HUES48 (cell line): Measurements from ENCODE around the gene ABLIM2.

ENCODE experiments used
- H3K27ac ChIP-seq: one replicate; pipeline ENCODE4 v1.7.0; 2013; ENCODE audit warnings: low read depth, low read length, inconsistent platforms
- H3K27me3 ChIP-seq: 2 replicates; pipeline ENCODE4 v1.6.1; 2013; ENCODE audit warnings: mild to moderate bottlenecking, low read length; ENCODE audit not compliant: control insufficient read depth, insufficient read depth
- H3K36me3 ChIP-seq: 2 replicates; pipeline ENCODE4 v1.6.1; 2013; ENCODE audit warnings: low read length; ENCODE audit not compliant: control insufficient read depth, insufficient read depth
- H3K4me1 ChIP-seq: 2 replicates; pipeline ENCODE4 v1.6.1; 2013; ENCODE audit warnings: mild to moderate bottlenecking, low read length; ENCODE audit not compliant: control insufficient read depth, insufficient read depth
- H3K4me3 ChIP-seq: 2 replicates; pipeline ENCODE4 v1.5.1; 2013; ENCODE audit warnings: mild to moderate bottlenecking, low read depth, low read length
- H3K9ac ChIP-seq: 2 replicates; pipeline ENCODE4 v1.6.1; 2013; ENCODE audit warnings: mild to moderate bottlenecking, low read depth, low read length, moderate library complexity
- H3K9me3 ChIP-seq: 2 replicates; pipeline ENCODE4 v1.6.1; 2013; ENCODE audit warnings: low read length; ENCODE audit not compliant: control insufficient read depth, insufficient read depth

The ABLIM2 gene

DNA sequence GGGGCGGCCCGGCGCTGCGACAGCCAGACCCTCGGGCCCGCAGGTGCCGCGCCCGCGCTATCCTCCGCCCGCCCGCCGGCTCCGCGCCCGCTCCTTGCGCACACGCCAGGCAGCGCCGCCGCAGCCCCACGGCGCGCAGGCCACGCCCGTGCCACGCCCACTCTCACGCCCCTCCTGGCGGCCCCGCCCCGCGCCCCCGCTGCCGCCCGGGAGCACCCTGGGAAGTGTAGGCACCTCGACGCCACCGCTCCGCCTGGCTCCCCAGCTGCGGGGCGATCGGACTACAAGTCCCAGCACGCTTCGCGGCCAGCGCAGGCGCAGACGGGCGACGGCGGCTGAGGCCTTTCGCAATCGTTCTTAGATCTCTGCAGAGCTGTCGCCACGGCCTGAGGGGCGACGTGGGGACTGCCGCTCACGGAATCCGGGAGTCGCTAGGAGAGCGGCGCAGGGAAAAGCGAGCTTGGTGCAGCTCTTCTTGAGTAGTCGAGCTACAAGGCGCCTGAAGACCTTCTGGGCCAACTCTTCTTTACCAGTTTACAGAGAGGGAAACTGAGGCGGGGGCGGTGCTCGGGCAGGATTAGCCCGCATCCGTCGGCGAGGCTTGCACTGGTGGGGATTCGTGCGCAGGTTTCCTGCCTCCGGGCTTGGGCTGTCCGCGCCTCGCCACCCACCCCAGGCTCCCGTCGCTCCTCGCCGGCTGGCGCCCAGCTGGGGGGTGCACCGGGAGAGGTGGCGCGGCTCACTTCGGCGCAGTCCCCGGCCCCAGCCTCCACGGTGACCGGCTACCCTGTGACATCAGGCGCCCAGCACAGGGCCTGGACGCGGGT lies at the start of gene ABLIM2:
Gene ABLIM2, minus strand, starts transcription at position 104 of the 827 bp plus-strand sequence. CDS start 124 bp downstream, outside the sequence.
- peak within 1 kb of the TSS; percentile 91 for H3K4me3 ChIP-seq
- no peaks in the 10 kb centered on the region for H3K36me3 ChIP-seq
- no peaks in the 10 kb centered on the region for H3K9me3 ChIP-seq
- no peak within 1 kb of the TSS for H3K27ac ChIP-seq
- H3K9ac ChIP-seq: no peak within 1 kb of the TSS
- peaks cover 40% of the 10 kb centered on the region for H3K27me3 ChIP-seq
- no peaks in the 10 kb centered on the region; the same call in 1 of the 2 replicates for H3K4me1 ChIP-seq

GRCh38 chr4:8207314-8207713 lies 48.7 kb upstream of the ABLIM2 start:
- no peak overlapping the region for H3K27ac ChIP-seq
- H3K9ac ChIP-seq: no peak overlapping the region
- H3K27me3 ChIP-seq: no peaks in the 10 kb centered on the region
- H3K36me3 ChIP-seq: no peaks in the 10 kb centered on the region
- no peaks in the 10 kb centered on the region for H3K4me1 ChIP-seq
- no peak overlapping the region for H3K4me3 ChIP-seq
- no peaks in the 10 kb centered on the region for H3K9me3 ChIP-seq

GRCh38 chr4:8205749-8206611 lies 47.4 kb upstream of the ABLIM2 start:
- Histone ChIP-seq H3K36me3 (no peaks in the 10 kb centered on the region), H3K4me1 (no peaks in the 10 kb centered on the region), H3K27ac (no peak overlapping the region), H3K9me3 (no peaks in the 10 kb centered on the region), H3K27me3 (no peaks in the 10 kb centered on the region), H3K4me3 (no peak overlapping the region), H3K9ac (no peak overlapping the region)

- no peaks in the 10 kb centered on the region for H3K4me1 ChIP-seq
- no peaks in the 10 kb centered on the region for H3K36me3 ChIP-seq
- no peaks in the 10 kb centered on the region for H3K9me3 ChIP-seq
- no peak overlapping the region for H3K27ac ChIP-seq
- no peak overlapping the region for H3K9ac ChIP-seq
- no peaks in the 10 kb centered on the region for H3K27me3 ChIP-seq
- no peak overlapping the region for H3K4me3 ChIP-seq
These were observed 46.7 kb upstream of the ABLIM2 start for GRCh38 chr4:8205241-8205707.

- H3K36me3 ChIP-seq: no peaks in the 10 kb centered on the region
- H3K9me3 ChIP-seq: no peaks in the 10 kb centered on the region
- H3K4me1 ChIP-seq: no peaks in the 10 kb centered on the region
- H3K9ac ChIP-seq: no peak overlapping the region
- no peak overlapping the region for H3K27ac ChIP-seq
- no peak overlapping the region for H3K4me3 ChIP-seq
- no peaks in the 10 kb centered on the region for H3K27me3 ChIP-seq
These were observed 46.1 kb upstream of the ABLIM2 start for GRCh38 chr4:8204576-8205227.

DNA sequence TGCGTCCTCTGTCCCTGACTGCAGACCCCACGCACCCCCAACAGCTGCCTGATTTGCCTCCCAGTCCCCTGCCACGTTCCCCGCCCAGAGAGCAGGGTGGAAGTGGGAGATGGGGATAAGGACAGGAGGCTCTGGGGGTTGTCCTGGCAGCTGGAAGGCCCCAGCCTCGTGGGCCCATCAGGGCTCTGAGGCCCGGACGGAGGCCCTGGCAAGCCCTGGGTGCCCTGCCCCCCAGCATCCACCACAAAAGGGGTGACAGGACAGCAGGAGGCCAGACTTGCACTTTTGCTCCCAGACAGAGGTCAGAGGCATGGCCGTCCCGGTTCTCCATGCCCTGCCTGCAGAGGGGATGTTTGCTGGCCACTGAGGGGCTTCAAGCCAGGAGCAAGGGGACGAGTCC lies 45.2 kb upstream of the ABLIM2 start:
- no peaks in the 10 kb centered on the region for H3K4me1 ChIP-seq
- H3K36me3 ChIP-seq: no peaks in the 10 kb centered on the region
- H3K9ac ChIP-seq: no peak overlapping the region
- H3K27me3 ChIP-seq: no peaks in the 10 kb centered on the region
- H3K9me3 ChIP-seq: no peaks in the 10 kb centered on the region
- no peak overlapping the region for H3K4me3 ChIP-seq
- H3K27ac ChIP-seq: no peak overlapping the region

GRCh38 chr4:8203052-8203401 lies 44.4 kb upstream of the ABLIM2 start:
- Histone ChIP-seq H3K27me3 (no peaks in the 10 kb centered on the region), H3K36me3 (no peaks in the 10 kb centered on the region), H3K27ac (no peak overlapping the region), H3K9me3 (no peaks in the 10 kb centered on the region), H3K4me3 (no peak overlapping the region), H3K9ac (no peak overlapping the region), H3K4me1 (no peaks in the 10 kb centered on the region)

- no peaks in the 10 kb centered on the region for H3K4me1 ChIP-seq
- no peaks in the 10 kb centered on the region for H3K27me3 ChIP-seq
- H3K9me3 ChIP-seq: no peaks in the 10 kb centered on the region
- no peaks in the 10 kb centered on the region for H3K36me3 ChIP-seq
- no peak overlapping the region for H3K9ac ChIP-seq
- H3K4me3 ChIP-seq: no peak overlapping the region
- no peak overlapping the region for H3K27ac ChIP-seq
These were observed 43.8 kb upstream of the ABLIM2 start for GRCh38 chr4:8202108-8203051.

- no peak overlapping the region for H3K9ac ChIP-seq
- no peaks in the 10 kb centered on the region for H3K27me3 ChIP-seq
- H3K9me3 ChIP-seq: no peaks in the 10 kb centered on the region
- no peaks in the 10 kb centered on the region for H3K36me3 ChIP-seq
- H3K4me1 ChIP-seq: no peaks in the 10 kb centered on the region
- no peak overlapping the region for H3K4me3 ChIP-seq
- no peak overlapping the region for H3K27ac ChIP-seq
These were observed 42.7 kb upstream of the ABLIM2 start for GRCh38 chr4:8201321-8201781.
